ENCODE data around the gene PCED1B. TPM values are rescaled to one million over a fixed set of nuclear protein-coding genes. Genes with fewer than 3 reads are reported as not detected.

Gene PCED1B
- total RNA-seq, 1 experiment from 2014 or later = 6.6 TPM

DNA sequence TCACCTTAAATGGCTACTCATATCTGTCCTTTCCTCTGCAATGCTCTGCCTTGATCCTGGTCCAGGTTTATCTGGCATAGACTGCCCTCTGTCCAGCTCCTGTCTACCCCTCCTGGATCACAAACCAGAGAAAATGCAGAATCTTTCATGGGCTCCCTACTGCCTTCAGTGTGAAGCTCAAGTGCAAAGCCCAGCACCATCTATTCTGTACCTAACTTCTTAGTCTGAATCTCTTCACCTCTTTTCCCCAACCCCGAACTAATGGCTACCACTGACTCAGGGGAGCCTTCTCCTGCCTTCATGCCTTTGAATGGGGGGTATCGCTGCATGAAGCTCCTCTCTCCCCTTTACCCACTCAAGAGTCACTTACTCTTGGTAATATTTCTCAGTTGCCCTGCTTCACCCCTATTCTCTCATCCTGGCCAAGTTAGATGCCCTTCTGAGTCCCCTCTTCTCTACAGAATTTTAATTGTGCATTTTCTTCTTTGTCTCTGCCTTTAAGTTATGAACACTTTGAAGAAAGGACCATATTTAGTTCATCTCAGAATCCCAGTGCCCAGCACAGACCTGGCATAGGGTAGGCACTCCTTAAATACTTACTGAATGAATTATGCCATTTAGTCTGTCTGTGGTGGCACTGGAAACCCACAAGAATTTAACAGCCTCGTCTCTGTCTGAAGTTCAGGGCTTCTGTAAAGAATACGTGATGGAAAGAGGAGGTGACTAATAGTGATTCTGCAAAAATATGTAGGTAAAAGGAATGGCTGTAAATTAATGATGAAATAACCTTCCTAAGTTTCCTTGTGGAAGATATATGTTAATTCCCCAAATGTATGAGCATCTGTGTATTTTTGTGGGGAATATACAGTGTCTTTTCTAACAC lies 191.6 kb downstream of the PCED1B start:
- Mint-ChIP-seq H3K27me3 (ENCODE audit: low read depth) (no peaks in the 10 kb centered on the region), H3K36me3 (no peaks in the 10 kb centered on the region), H3K9me3 (0 out of 2 replicates have a peak, but pooled peaks cover 7% of the 10 kb centered on the region), H3K4me1 (peaks cover 5% of the 10 kb centered on the region; the same call in 1 of the 2 replicates), H3K27ac (no peak overlapping the region), H3K4me3 (no peak overlapping the region)
- CTCF ChIA-PET = no interaction called here
- POLR2A ChIA-PET = no interaction called here
- no peak for ATAC-seq
- TF ChIP-seq ZNF263 (CRISPR knock-in tag; IDR thresholded peaks at IDR 0.05; ENCODE audit: low read depth) = no peak
- no peak for TF ChIP-seq NR2C2 (CRISPR knock-in tag; IDR thresholded peaks at IDR 0.05)
- TF ChIP-seq, protein P1, sequence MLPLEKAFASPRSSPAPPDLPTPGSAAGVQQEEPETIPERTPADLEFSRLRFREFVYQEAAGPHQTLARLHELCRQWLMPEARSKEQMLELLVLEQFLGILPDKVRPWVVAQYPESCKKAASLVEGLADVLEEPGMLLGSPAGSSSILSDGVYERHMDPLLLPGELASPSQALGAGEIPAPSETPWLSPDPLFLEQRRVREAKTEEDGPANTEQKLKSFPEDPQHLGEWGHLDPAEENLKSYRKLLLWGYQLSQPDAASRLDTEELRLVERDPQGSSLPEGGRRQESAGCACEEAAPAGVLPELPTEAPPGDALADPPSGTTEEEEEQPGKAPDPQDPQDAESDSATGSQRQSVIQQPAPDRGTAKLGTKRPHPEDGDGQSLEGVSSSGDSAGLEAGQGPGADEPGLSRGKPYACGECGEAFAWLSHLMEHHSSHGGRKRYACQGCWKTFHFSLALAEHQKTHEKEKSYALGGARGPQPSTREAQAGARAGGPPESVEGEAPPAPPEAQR (CRISPR knock-in tag; IDR thresholded peaks at IDR 0.05) = no peak
- no peak for TF ChIP-seq GABPB1 (CRISPR knock-in tag; IDR thresholded peaks at IDR 0.05)
- TF ChIP-seq, protein P2, sequence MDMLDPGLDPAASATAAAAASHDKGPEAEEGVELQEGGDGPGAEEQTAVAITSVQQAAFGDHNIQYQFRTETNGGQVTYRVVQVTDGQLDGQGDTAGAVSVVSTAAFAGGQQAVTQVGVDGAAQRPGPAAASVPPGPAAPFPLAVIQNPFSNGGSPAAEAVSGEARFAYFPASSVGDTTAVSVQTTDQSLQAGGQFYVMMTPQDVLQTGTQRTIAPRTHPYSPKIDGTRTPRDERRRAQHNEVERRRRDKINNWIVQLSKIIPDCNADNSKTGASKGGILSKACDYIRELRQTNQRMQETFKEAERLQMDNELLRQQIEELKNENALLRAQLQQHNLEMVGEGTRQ (CRISPR knock-in tag; IDR thresholded peaks at IDR 0.05) = no peak
- TF ChIP-seq, protein P3, sequence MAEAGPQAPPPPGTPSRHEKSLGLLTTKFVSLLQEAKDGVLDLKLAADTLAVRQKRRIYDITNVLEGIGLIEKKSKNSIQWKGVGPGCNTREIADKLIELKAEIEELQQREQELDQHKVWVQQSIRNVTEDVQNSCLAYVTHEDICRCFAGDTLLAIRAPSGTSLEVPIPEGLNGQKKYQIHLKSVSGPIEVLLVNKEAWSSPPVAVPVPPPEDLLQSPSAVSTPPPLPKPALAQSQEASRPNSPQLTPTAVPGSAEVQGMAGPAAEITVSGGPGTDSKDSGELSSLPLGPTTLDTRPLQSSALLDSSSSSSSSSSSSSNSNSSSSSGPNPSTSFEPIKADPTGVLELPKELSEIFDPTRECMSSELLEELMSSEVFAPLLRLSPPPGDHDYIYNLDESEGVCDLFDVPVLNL (CRISPR knock-in tag; IDR thresholded peaks at IDR 0.05; ENCODE audit: borderline replicate concordance, low read depth) = no peak
- TF ChIP-seq TEAD1 (CRISPR knock-in tag; IDR thresholded peaks at IDR 0.05) = no peak
- no peak for DNase-seq (ENCODE audit: low spot score)

DNA sequence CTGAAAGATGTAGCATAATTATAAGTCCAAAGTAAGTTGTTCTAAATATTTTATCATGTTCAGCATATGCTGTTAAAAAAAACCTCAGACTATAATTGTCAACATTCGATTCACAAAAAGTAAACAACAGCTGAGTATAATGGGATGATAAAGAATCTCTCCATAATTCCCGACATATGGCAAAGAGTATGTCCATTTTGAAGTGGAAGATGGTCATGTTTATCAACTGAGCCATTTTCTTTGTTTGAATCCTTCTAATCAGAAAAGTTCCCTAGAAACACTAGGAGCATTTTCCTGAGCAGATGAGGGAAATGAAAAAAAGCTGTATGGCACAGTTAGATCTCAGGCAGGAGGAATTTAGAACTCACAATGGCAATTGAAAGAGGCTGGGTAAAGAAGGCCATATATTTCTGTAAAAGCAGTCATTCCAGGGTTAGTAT lies 192.4 kb downstream of the PCED1B start:
- ChIA-PET POLR2A (no interaction called here), CTCF (interaction anchor here (1.1 kb wide), 1 partner anchor 29 kb away, joined by 3 read pairs; no protein-coding TSS in a partner anchor)
- H3K9me3 Mint-ChIP-seq = 0 out of 2 replicates have a peak, but pooled peaks cover 7% of the 10 kb centered on the region
- DNase-seq (ENCODE audit: low spot score) (no peak), ATAC-seq (no peak)
- H3K27ac Mint-ChIP-seq = no peak overlapping the region
- no peaks in the 10 kb centered on the region for H3K27me3 Mint-ChIP-seq (ENCODE audit: low read depth)
- H3K4me1 Mint-ChIP-seq = peaks cover 5% of the 10 kb centered on the region; the same call in 1 of the 2 replicates
- TF ChIP-seq, protein P4, sequence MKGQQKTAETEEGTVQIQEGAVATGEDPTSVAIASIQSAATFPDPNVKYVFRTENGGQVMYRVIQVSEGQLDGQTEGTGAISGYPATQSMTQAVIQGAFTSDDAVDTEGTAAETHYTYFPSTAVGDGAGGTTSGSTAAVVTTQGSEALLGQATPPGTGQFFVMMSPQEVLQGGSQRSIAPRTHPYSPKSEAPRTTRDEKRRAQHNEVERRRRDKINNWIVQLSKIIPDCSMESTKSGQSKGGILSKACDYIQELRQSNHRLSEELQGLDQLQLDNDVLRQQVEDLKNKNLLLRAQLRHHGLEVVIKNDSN (CRISPR knock-in tag; IDR thresholded peaks at IDR 0.05) = no peak
- TF ChIP-seq GRHL2 (CRISPR knock-in tag; IDR thresholded peaks at IDR 0.05; ENCODE audit: insufficient replicate concordance, severe bottlenecking) (no peak), ETV6 (CRISPR knock-in tag; IDR thresholded peaks at IDR 0.05) (no peak), ZBTB21 (CRISPR knock-in tag; IDR thresholded peaks at IDR 0.05; ENCODE audit: borderline replicate concordance) (no peak), RELA (CRISPR knock-in tag; IDR thresholded peaks at IDR 0.05; ENCODE audit: borderline replicate concordance) (no peak), EMX1 (CRISPR knock-in tag; IDR thresholded peaks at IDR 0.05) (no peak), FOXJ3 (CRISPR knock-in tag; IDR thresholded peaks at IDR 0.05; ENCODE audit: borderline replicate concordance) (no peak), SOX15 (CRISPR knock-in tag; IDR thresholded peaks at IDR 0.05) (no peak), GTF2I (CRISPR knock-in tag; conservative IDR thresholded peaks at IDR 0.05) (no peak)
- TF ChIP-seq, protein P5, sequence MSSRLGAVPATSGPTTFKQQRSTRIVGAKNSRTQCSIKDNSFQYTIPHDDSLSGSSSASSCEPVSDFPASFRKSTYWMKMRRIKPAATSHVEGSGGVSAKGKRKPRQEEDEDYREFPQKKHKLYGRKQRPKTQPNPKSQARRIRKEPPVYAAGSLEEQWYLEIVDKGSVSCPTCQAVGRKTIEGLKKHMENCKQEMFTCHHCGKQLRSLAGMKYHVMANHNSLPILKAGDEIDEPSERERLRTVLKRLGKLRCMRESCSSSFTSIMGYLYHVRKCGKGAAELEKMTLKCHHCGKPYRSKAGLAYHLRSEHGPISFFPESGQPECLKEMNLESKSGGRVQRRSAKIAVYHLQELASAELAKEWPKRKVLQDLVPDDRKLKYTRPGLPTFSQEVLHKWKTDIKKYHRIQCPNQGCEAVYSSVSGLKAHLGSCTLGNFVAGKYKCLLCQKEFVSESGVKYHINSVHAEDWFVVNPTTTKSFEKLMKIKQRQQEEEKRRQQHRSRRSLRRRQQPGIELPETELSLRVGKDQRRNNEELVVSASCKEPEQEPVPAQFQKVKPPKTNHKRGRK (CRISPR knock-in tag; IDR thresholded peaks at IDR 0.05; ENCODE audit: borderline replicate concordance) = no peak
- TF ChIP-seq, protein P6, sequence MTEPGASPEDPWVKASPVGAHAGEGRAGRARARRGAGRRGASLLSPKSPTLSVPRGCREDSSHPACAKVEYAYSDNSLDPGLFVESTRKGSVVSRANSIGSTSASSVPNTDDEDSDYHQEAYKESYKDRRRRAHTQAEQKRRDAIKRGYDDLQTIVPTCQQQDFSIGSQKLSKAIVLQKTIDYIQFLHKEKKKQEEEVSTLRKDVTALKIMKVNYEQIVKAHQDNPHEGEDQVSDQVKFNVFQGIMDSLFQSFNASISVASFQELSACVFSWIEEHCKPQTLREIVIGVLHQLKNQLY (CRISPR knock-in tag; IDR thresholded peaks at IDR 0.05) = no peak
- TF ChIP-seq, protein P7, sequence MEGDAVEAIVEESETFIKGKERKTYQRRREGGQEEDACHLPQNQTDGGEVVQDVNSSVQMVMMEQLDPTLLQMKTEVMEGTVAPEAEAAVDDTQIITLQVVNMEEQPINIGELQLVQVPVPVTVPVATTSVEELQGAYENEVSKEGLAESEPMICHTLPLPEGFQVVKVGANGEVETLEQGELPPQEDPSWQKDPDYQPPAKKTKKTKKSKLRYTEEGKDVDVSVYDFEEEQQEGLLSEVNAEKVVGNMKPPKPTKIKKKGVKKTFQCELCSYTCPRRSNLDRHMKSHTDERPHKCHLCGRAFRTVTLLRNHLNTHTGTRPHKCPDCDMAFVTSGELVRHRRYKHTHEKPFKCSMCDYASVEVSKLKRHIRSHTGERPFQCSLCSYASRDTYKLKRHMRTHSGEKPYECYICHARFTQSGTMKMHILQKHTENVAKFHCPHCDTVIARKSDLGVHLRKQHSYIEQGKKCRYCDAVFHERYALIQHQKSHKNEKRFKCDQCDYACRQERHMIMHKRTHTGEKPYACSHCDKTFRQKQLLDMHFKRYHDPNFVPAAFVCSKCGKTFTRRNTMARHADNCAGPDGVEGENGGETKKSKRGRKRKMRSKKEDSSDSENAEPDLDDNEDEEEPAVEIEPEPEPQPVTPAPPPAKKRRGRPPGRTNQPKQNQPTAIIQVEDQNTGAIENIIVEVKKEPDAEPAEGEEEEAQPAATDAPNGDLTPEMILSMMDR (IDR thresholded peaks at IDR 0.05) = no peak
- H3K36me3 Mint-ChIP-seq = no peaks in the 10 kb centered on the region
- H3K4me3 Mint-ChIP-seq = no peak overlapping the region

Data from WTC11 (cell line).